Articular chondrocyte of knee joint (primary cell): Measurements from ENCODE around the gene GCN1. TPM values are rescaled to one million over a fixed set of nuclear protein-coding genes. Genes with fewer than 3 reads are reported as not detected.

Experiments used
- small RNA-seq: library from RNA; depleted of rRNA; stranded (forward); fragments of <200 nt; gene quantifications from one replicate; pipeline ENCODE3, GENCODE V24; 2012
- total RNA-seq: library from RNA; depleted of rRNA; stranded (reverse); fragments of >200 nt; gene quantifications from 2 replicates; pipeline ENCODE4 v1.2.3, GENCODE V29; 2012

GCN1 gene
- 96.1 and 104 TPM in 2 replicates for total RNA-seq

GRCh38 chr12:120194534-120195395 lies at the start of gene GCN1:
Gene GCN1 (minus strand): TSS chr12:120194715. CDS start chr12:120194697, 18 bp downstream.

GRCh38 chr12:120116441-120116791 lies 78.1 kb downstream of the GCN1 start, which contains the start of gene RAB35:
Gene RAB35 (minus strand): TSS chr12:120116753. CDS start chr12:120116650, 103 bp downstream.

Small RNA genes within 50 kb of the gene (small RNA-seq; reads per million reads assigned to genes)
- not detected for gene MIR4498

Other genes starting within 250 kb of the GCN1 start
- gene BICDL1, start 205.5 kb downstream of the GCN1 start, total RNA-seq = not detected in 2 replicates
- 25.1 and 26.0 TPM in 2 replicates for gene RAB35, start 78.0 kb downstream of the GCN1 start, total RNA-seq
- gene RPLP0, start 6.4 kb upstream of the GCN1 start, total RNA-seq = 2,684 and 3,913 TPM in 2 replicates
- 36.1 and 37.2 TPM in 2 replicates for gene PXN, start 71.0 kb upstream of the GCN1 start, total RNA-seq
- gene RNU4-2, start 97.2 kb upstream of the GCN1 start, total RNA-seq = under 0.01 TPM in 2 replicates
- under 0.01 TPM in 2 replicates for gene RNU4-1, start 98.5 kb upstream of the GCN1 start, total RNA-seq
- gene SIRT4, start 107.6 kb upstream of the GCN1 start, total RNA-seq = 1.0 and 1.8 TPM in 2 replicates
- not detected in 2 replicates for gene PLA2G1B, start 133.1 kb upstream of the GCN1 start, total RNA-seq
- 0.26 and 0.43 TPM in 2 replicates for gene MSI1, start 174.4 kb upstream of the GCN1 start, total RNA-seq
- gene COX6A1, start 243.4 kb upstream of the GCN1 start, total RNA-seq = 265 and 266 TPM in 2 replicates